ENCODE data around the gene PSORS1C1. TPM values are rescaled to one million over a fixed set of nuclear protein-coding genes. Genes with fewer than 3 reads are reported as not detected.

PSORS1C1 gene
- total RNA-seq, 4 donors from 2014 or later = not detected

DNA sequence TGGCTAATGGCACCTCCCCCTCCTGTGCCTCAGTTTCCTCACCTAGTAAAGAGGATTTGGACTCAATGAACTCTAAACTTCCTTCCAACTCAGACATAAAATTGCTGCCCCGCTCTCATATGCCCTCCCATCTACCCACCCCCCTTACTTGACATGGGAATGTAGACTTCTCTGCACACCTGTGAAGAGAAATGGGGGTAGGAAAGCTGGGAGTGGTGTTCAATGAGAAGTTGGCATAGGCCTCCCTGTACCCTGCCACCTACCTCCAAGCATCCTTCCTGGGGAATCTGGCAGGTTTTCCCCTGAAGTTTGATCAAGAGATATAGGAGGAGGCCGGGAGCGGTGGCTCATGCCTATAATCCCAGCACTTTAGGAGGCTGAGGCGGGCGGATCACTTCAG, 59.8 kb downstream of the PSORS1C1 start:
- no peak overlapping the region for H3K27ac ChIP-seq
- H3K36me3 ChIP-seq = no peaks in the 10 kb centered on the region
- in situ Hi-C loops (cut with MboI; ENCODE audit: low sequenced_read_pairs in 4 of 4) (no loop called here), intact Hi-C loops (cut with DNase I; ENCODE audit: low total_unique reads) (no loop called here)
- DNase-seq (no peak), ATAC-seq (no peak)
- H3K4me3 ChIP-seq = no peak overlapping the region
- no peaks in the 10 kb centered on the region for H3K4me1 ChIP-seq
- H3K27me3 ChIP-seq = no peaks in the 10 kb centered on the region
- no peaks in the 10 kb centered on the region for H3K9me3 ChIP-seq
- TF ChIP-seq, protein P1, sequence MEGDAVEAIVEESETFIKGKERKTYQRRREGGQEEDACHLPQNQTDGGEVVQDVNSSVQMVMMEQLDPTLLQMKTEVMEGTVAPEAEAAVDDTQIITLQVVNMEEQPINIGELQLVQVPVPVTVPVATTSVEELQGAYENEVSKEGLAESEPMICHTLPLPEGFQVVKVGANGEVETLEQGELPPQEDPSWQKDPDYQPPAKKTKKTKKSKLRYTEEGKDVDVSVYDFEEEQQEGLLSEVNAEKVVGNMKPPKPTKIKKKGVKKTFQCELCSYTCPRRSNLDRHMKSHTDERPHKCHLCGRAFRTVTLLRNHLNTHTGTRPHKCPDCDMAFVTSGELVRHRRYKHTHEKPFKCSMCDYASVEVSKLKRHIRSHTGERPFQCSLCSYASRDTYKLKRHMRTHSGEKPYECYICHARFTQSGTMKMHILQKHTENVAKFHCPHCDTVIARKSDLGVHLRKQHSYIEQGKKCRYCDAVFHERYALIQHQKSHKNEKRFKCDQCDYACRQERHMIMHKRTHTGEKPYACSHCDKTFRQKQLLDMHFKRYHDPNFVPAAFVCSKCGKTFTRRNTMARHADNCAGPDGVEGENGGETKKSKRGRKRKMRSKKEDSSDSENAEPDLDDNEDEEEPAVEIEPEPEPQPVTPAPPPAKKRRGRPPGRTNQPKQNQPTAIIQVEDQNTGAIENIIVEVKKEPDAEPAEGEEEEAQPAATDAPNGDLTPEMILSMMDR (IDR thresholded peaks at IDR 0.05 in 4 of 5, conservative IDR thresholded peaks at IDR 0.05 in 1 of 5) = no peak
- no peak for TF ChIP-seq POLR2A (IDR thresholded peaks at IDR 0.05)

DNA sequence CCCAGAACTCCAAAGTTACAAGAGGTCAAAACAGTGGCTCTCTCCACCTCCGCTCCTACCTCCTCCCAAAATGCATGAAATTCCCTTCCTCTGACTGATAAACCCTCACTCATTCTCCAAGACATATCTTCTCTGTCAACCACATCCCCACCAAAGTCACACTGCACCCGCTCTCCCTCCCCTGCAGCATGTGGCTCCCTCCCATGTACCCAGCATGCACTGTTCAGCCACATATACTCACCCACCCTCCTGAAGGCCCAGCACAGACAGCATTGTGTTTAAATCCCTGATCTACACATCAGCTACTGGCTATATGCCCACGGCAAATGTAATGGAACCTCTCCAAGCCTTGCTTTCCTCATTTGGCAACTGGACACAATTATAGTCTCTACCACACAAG, 61.4 kb downstream of the PSORS1C1 start:
- TF ChIP-seq POLR2A (IDR thresholded peaks at IDR 0.05) = no peak
- TF ChIP-seq, protein P1 (IDR thresholded peaks at IDR 0.05 in 4 of 5, conservative IDR thresholded peaks at IDR 0.05 in 1 of 5) = no peak
- intact Hi-C loops (cut with DNase I; ENCODE audit: low total_unique reads) (no loop called here), in situ Hi-C loops (cut with MboI; ENCODE audit: low sequenced_read_pairs in 4 of 4) (no loop called here)
- Histone ChIP-seq H3K4me3 (no peak overlapping the region), H3K4me1 (no peaks in the 10 kb centered on the region), H3K27me3 (no peaks in the 10 kb centered on the region), H3K9me3 (no peaks in the 10 kb centered on the region), H3K36me3 (no peaks in the 10 kb centered on the region), H3K27ac (no peak overlapping the region)
- DNase-seq (no peak), ATAC-seq (no peak)

DNA sequence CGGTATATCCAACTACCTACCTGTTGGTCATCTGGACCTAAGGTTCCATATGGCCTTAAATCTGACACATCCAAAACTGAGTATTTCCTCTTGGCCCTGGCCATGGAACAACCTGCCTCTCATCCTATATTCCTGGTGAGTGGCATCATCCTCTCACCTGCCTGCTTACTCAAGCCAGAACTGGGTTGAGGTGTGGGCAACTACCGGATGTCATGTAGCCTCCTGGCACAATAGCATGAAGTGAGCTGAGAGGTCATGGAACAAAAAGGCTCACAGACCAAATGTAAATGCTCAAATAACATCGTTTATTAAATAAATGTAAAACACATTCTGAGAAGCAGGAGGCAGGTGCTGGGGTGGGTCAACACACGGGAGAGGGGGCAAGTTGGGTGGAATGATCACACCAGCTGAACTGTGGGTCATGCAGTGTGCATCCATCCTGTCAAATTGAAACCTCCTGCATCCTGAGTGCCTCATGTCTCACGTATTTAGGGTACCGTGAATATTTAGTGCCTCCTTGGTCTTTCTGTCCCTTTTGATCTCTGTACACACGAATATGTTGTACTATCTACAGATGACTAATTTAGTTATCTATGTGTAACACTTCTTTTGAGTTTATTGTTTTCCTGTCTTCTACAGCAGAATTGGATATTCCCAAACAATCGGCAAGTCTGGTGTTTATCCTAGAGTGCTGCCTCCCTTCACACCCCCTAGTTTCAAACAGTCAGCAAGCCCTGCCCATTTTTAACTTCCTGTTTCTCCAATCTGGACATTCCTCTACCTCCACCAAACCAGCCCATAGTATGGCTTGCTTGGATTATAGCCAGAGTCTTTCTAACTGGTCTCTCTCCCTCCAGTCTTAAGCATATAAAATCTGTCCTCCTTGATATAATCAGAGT, 63.8 kb downstream of the PSORS1C1 start:
- intact Hi-C loops (cut with DNase I; ENCODE audit: low total_unique reads) (no loop called here), in situ Hi-C loops (cut with MboI; ENCODE audit: low sequenced_read_pairs in 4 of 4) (no loop called here)
- H3K36me3 ChIP-seq = no peaks in the 10 kb centered on the region
- H3K27ac ChIP-seq = no peak overlapping the region
- DNase-seq (no peak), ATAC-seq (no peak)
- no peak for TF ChIP-seq POLR2A (IDR thresholded peaks at IDR 0.05)
- TF ChIP-seq, protein P1 (IDR thresholded peaks at IDR 0.05 in 4 of 5, conservative IDR thresholded peaks at IDR 0.05 in 1 of 5) = no peak
- no peak overlapping the region for H3K4me3 ChIP-seq
- H3K4me1 ChIP-seq = no peaks in the 10 kb centered on the region
- no peaks in the 10 kb centered on the region for H3K27me3 ChIP-seq
- H3K9me3 ChIP-seq = no peaks in the 10 kb centered on the region

DNA sequence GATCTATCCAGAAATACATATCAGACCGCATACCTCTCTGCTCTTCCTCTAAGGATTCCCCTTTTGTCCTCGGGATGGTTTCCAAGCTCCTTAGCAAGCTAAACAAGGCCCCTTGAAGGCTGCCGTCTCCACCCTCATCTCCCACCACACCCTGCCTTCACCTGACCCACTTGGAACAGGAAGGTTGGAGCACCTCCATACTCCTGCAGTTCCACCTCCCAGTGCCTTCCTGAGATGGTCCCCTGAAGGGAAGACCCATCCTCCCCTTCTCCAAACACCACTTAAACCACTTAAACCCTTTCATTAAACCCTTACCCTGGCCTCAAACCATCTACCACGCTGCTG, 64.4 kb downstream of the PSORS1C1 start:
- Histone ChIP-seq H3K9me3 (no peaks in the 10 kb centered on the region), H3K4me3 (no peak overlapping the region), H3K27ac (no peak overlapping the region), H3K27me3 (no peaks in the 10 kb centered on the region), H3K4me1 (no peaks in the 10 kb centered on the region), H3K36me3 (no peaks in the 10 kb centered on the region)
- no peak for ATAC-seq
- in situ Hi-C loops (cut with MboI; ENCODE audit: low sequenced_read_pairs in 4 of 4) = no loop called here
- TF ChIP-seq, protein P1 (IDR thresholded peaks at IDR 0.05 in 4 of 5, conservative IDR thresholded peaks at IDR 0.05 in 1 of 5) = no peak
- TF ChIP-seq POLR2A (IDR thresholded peaks at IDR 0.05) = no peak
- intact Hi-C loops (cut with DNase I; ENCODE audit: low total_unique reads) = no loop called here
- DNase-seq = no peak

All from gastrocnemius medialis (tissue), 4 donors.